ENCODE data around the gene NEBL. TPM values are rescaled to one million over a fixed set of nuclear protein-coding genes. Genes with fewer than 3 reads are reported as not detected.

The NEBL gene
- total RNA-seq, 1 experiment from 2014 or later, result 11.2 TPM

GRCh38 chr10:20863008-20863407, 34.1 kb downstream of the NEBL start:
- Mint-ChIP-seq H3K36me3 (ENCODE audit: insufficient read depth, unreplicated experiment) (no peaks in the 10 kb centered on the region), H3K4me3 (ENCODE audit: low read depth, unreplicated experiment) (no peak overlapping the region), H3K27me3 (ENCODE audit: unreplicated experiment) (no peaks in the 10 kb centered on the region), H3K27ac (ENCODE audit: unreplicated experiment) (no peak overlapping the region), H3K4me1 (ENCODE audit: low read depth, unreplicated experiment) (no peaks in the 10 kb centered on the region), H3K9me3 (ENCODE audit: low read depth, unreplicated experiment) (no peaks in the 10 kb centered on the region)
- DNase-seq, result no peak
- no peak for TF ChIP-seq CTCF (IDR thresholded peaks at IDR 0.05; ENCODE audit: unreplicated experiment)
- CTCF ChIA-PET, result no interaction called here
- intact Hi-C loops (cut with micrococcal nuclease; ENCODE audit: unreplicated experiment), result no loop called here
- no TSS peak for BruUV-seq (replicated peaks)

- no peak overlapping the region for H3K27ac Mint-ChIP-seq (ENCODE audit: unreplicated experiment)
- CTCF ChIA-PET, result no interaction called here
- no peaks in the 10 kb centered on the region for H3K36me3 Mint-ChIP-seq (ENCODE audit: insufficient read depth, unreplicated experiment)
- H3K27me3 Mint-ChIP-seq (ENCODE audit: unreplicated experiment), result no peaks in the 10 kb centered on the region
- BruUV-seq (replicated peaks), result no TSS peak
- no peak for TF ChIP-seq CTCF (IDR thresholded peaks at IDR 0.05; ENCODE audit: unreplicated experiment)
- intact Hi-C loops (cut with micrococcal nuclease; ENCODE audit: unreplicated experiment), result loop anchor here (1.0 to 5.0 kb wide), 4 partner anchors 219 to 1099 kb away; partner anchors contain the start of gene PLXDC2
- DNase-seq, result no peak
- no peak overlapping the region for H3K4me3 Mint-ChIP-seq (ENCODE audit: low read depth, unreplicated experiment)
- no peaks in the 10 kb centered on the region for H3K9me3 Mint-ChIP-seq (ENCODE audit: low read depth, unreplicated experiment)
- no peaks in the 10 kb centered on the region for H3K4me1 Mint-ChIP-seq (ENCODE audit: low read depth, unreplicated experiment)
These were observed 38.6 kb downstream of the NEBL start for GRCh38 chr10:20858292-20859124.

GRCh38 chr10:20856484-20856883, 40.6 kb downstream of the NEBL start:
- CTCF ChIA-PET, result no interaction called here
- Mint-ChIP-seq H3K27me3 (ENCODE audit: unreplicated experiment) (no peaks in the 10 kb centered on the region), H3K4me1 (ENCODE audit: low read depth, unreplicated experiment) (no peaks in the 10 kb centered on the region), H3K36me3 (ENCODE audit: insufficient read depth, unreplicated experiment) (no peaks in the 10 kb centered on the region), H3K4me3 (ENCODE audit: low read depth, unreplicated experiment) (no peak overlapping the region), H3K9me3 (ENCODE audit: low read depth, unreplicated experiment) (no peaks in the 10 kb centered on the region), H3K27ac (ENCODE audit: unreplicated experiment) (no peak overlapping the region)
- intact Hi-C loops (cut with micrococcal nuclease; ENCODE audit: unreplicated experiment), result loop anchor here (5.0 kb wide), 3 partner anchors 221 to 1101 kb away; partner anchors contain the start of gene PLXDC2
- DNase-seq, result no peak
- no peak for TF ChIP-seq CTCF (IDR thresholded peaks at IDR 0.05; ENCODE audit: unreplicated experiment)
- no TSS peak for BruUV-seq (replicated peaks)

GRCh38 chr10:20855398-20856038, 41.6 kb downstream of the NEBL start:
- intact Hi-C loops (cut with micrococcal nuclease; ENCODE audit: unreplicated experiment), result loop anchor here (5.0 kb wide), 3 partner anchors 222 to 1102 kb away; partner anchors contain the start of gene PLXDC2
- CTCF ChIA-PET, result interaction anchor here (0.7 to 1.2 kb wide), 2 partner anchors 12 to 154 kb away, joined by 5 read pairs; no protein-coding TSS in a partner anchor
- DNase-seq, result no peak
- no TSS peak for BruUV-seq (replicated peaks)
- H3K27ac Mint-ChIP-seq (ENCODE audit: unreplicated experiment), result no peak overlapping the region
- no peak for TF ChIP-seq CTCF (IDR thresholded peaks at IDR 0.05; ENCODE audit: unreplicated experiment)
- H3K27me3 Mint-ChIP-seq (ENCODE audit: unreplicated experiment), result no peaks in the 10 kb centered on the region
- H3K36me3 Mint-ChIP-seq (ENCODE audit: insufficient read depth, unreplicated experiment), result no peaks in the 10 kb centered on the region
- no peaks in the 10 kb centered on the region for H3K4me1 Mint-ChIP-seq (ENCODE audit: low read depth, unreplicated experiment)
- no peak overlapping the region for H3K4me3 Mint-ChIP-seq (ENCODE audit: low read depth, unreplicated experiment)
- no peaks in the 10 kb centered on the region for H3K9me3 Mint-ChIP-seq (ENCODE audit: low read depth, unreplicated experiment)
